OCI-LY7 (cell line): ENCODE data around the gene FAM199X.

Source experiments
- CTCF ChIP-seq: fragments of 200-600 bp; sonication (generic); conservative IDR thresholded peaks from 2 replicates; pipeline ENCODE4 v1.5.1; 2014; ENCODE audit warnings: mild to moderate bottlenecking, antibody characterized with exemption, low read length, moderate library complexity, mixed read lengths
- EZH2phosphoT487 ChIP-seq: fragments of 200-600 bp; sonication (generic); IDR thresholded peaks from 2 replicates; pipeline ENCODE4 v1.6.1; 2018; ENCODE audit warnings: low read depth, borderline replicate concordance, mild to moderate bottlenecking, mixed run types, antibody characterized with exemption, low read length, moderate library complexity, mixed read lengths

GRCh38 chrX:104151037-104151436 is 15.2 kb upstream of the FAM199X start:
- no peak for TF ChIP-seq CTCF
- no peak for TF ChIP-seq EZH2phosphoT487
